RPMI8226 (cell line): ENCODE results near the gene MAP4K1.

Source experiments
- DNase-seq: peaks from one replicate; pipeline ENCODE4 v3.0.0-alpha.2; 2015

MAP4K1 gene

GRCh38 chr19:38543286-38543806 is 74.4 kb downstream of the MAP4K1 start:
- DNase-seq: no peak

- DNase-seq: no peak
Measured at GRCh38 chr19:38542040-38542439, 75.7 kb downstream of the MAP4K1 start.

GRCh38 chr19:38539751-38540150 is 78.0 kb downstream of the MAP4K1 start:
- no peak for DNase-seq

- peak; percentile 11 for DNase-seq
Measured at GRCh38 chr19:38538793-38539528, 78.8 kb downstream of the MAP4K1 start.

GRCh38 chr19:38538386-38538785 is 79.4 kb downstream of the MAP4K1 start:
- no peak for DNase-seq
